SH-SY5Y (cell line): Measurements from ENCODE around the gene LRBA.

ENCODE experiments used
- GATA2 ChIP-seq: IDR thresholded peaks from 2 replicates; pipeline ENCODE4 v1.6.1; 2011; ENCODE audit warnings: mild to moderate bottlenecking, low read depth, low read length
- GATA3 ChIP-seq: IDR thresholded peaks from 2 replicates; pipeline ENCODE4 v1.6.1; 2011; ENCODE audit warnings: low read depth, mild to moderate bottlenecking, low read length, moderate library complexity

DNA sequence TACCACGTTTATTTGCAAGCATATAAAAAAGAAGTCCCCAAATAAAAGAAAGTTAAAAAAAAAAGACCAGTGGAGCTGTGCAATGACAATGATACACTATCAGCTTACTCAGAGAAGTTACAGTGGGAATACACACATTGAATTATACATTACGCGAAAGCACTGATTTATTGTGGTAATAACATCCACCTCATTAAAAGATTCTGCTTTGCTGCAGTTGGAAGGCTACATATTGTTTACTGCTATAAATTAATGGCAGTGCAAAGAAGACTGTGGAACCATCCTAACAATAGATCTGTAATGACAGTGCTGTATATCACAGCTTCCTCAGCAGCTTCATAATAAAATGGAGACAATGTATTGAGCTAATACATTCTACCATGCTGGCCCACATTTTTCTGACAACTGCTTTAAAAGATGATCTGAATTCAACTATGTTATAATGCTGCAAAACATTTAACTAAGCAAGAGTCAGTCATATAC is 575.6 kb downstream of the LRBA start:
- no peak for TF ChIP-seq GATA3
- no peak for TF ChIP-seq GATA2
